Ishikawa (cell line): ENCODE data around the gene MYH13.

ENCODE experiments used
- CEBPB ChIP-seq: IDR thresholded peaks from 2 replicates; pipeline ENCODE4 v1.6.1; 2012
- CREB1 ChIP-seq: IDR thresholded peaks from 2 replicates; pipeline ENCODE4 v1.6.1; 2012; ENCODE audit warnings: low read depth
- EGR1 ChIP-seq: IDR thresholded peaks from 2 replicates; pipeline ENCODE4 v1.6.1; 2012
- EP300 ChIP-seq: IDR thresholded peaks from 2 replicates; pipeline ENCODE4 v1.6.1; 2012; ENCODE audit warnings: borderline replicate concordance
- FOXM1 ChIP-seq: IDR thresholded peaks from 2 replicates; pipeline ENCODE4 v1.6.1; 2012; ENCODE audit warnings: low read depth, borderline replicate concordance
- MAX ChIP-seq: IDR thresholded peaks from 2 replicates; pipeline ENCODE4 v1.6.1; 2012
- NFIC ChIP-seq: IDR thresholded peaks from 2 replicates; pipeline ENCODE4 v1.6.1; 2012
- RAD21 ChIP-seq: IDR thresholded peaks from 2 replicates; pipeline ENCODE4 v1.6.1; 2012; ENCODE audit warnings: low read depth
- TAF1 ChIP-seq: IDR thresholded peaks from 2 replicates; pipeline ENCODE4 v1.6.1; 2012; ENCODE audit warnings: low read depth, mild to moderate bottlenecking
- TCF12 ChIP-seq: IDR thresholded peaks from 2 replicates; pipeline ENCODE4 v1.6.1; 2012; ENCODE audit warnings: low read depth
- TEAD4 ChIP-seq: IDR thresholded peaks from 2 replicates; pipeline ENCODE4 v1.6.1; 2012
- USF1 ChIP-seq: IDR thresholded peaks from 2 replicates; pipeline ENCODE4 v1.6.1; 2012
- YY1 ChIP-seq: IDR thresholded peaks from 2 replicates; pipeline ENCODE4 v1.6.1; 2012; ENCODE audit warnings: low read depth
- ZBTB7A ChIP-seq: IDR thresholded peaks from 2 replicates; pipeline ENCODE4 v1.6.1; 2012; ENCODE audit warnings: low read depth
- TF ChIP-seq, protein P1 (sequence below): IDR thresholded peaks from 2 replicates; pipeline ENCODE4 v1.6.1; 2012; ENCODE audit warnings: low read depth, mild to moderate bottlenecking

Gene MYH13

GRCh38 chr17:10323812-10324610 lies 48.8 kb downstream of the MYH13 start:
- no peak for TF ChIP-seq USF1
- TF ChIP-seq RAD21 = no peak
- no peak for TF ChIP-seq EP300
- no peak for TF ChIP-seq EGR1
- no peak for TF ChIP-seq TAF1
- TF ChIP-seq CEBPB = no peak
- TF ChIP-seq, protein P1, sequence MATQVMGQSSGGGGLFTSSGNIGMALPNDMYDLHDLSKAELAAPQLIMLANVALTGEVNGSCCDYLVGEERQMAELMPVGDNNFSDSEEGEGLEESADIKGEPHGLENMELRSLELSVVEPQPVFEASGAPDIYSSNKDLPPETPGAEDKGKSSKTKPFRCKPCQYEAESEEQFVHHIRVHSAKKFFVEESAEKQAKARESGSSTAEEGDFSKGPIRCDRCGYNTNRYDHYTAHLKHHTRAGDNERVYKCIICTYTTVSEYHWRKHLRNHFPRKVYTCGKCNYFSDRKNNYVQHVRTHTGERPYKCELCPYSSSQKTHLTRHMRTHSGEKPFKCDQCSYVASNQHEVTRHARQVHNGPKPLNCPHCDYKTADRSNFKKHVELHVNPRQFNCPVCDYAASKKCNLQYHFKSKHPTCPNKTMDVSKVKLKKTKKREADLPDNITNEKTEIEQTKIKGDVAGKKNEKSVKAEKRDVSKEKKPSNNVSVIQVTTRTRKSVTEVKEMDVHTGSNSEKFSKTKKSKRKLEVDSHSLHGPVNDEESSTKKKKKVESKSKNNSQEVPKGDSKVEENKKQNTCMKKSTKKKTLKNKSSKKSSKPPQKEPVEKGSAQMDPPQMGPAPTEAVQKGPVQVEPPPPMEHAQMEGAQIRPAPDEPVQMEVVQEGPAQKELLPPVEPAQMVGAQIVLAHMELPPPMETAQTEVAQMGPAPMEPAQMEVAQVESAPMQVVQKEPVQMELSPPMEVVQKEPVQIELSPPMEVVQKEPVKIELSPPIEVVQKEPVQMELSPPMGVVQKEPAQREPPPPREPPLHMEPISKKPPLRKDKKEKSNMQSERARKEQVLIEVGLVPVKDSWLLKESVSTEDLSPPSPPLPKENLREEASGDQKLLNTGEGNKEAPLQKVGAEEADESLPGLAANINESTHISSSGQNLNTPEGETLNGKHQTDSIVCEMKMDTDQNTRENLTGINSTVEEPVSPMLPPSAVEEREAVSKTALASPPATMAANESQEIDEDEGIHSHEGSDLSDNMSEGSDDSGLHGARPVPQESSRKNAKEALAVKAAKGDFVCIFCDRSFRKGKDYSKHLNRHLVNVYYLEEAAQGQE = no peak

- TF ChIP-seq ZBTB7A (no peak), USF1 (no peak), NFIC (no peak), CREB1 (no peak), EGR1 (no peak), TAF1 (no peak), RAD21 (no peak), FOXM1 (no peak), MAX (no peak)
These were observed 54.3 kb downstream of the MYH13 start for GRCh38 chr17:10318535-10318934.

DNA sequence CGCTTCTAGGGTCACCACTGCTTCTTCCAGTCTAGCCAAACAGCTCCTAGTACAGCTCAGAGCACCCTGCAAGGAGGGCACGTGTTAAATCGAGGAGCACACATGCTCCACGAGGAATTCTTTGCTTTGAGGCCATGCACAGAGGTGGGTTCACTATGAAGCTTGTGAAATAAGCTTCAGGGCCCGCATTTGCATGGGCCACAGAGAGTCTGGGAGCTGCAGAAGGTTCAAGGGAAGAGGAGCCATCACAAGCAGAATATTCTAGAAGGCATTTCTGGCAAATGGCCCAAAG lies 55.3 kb downstream of the MYH13 start:
- TF ChIP-seq, protein P1 = no peak
- TF ChIP-seq CEBPB = no peak
- TF ChIP-seq MAX = no peak
- no peak for TF ChIP-seq NFIC
- TF ChIP-seq TEAD4 = no peak
- no peak for TF ChIP-seq FOXM1
- no peak for TF ChIP-seq EGR1
- no peak for TF ChIP-seq YY1
- TF ChIP-seq RAD21 = no peak
- TF ChIP-seq USF1 = no peak
- TF ChIP-seq EP300 = no peak
- TF ChIP-seq CREB1 = no peak
- no peak for TF ChIP-seq ZBTB7A
- TF ChIP-seq TAF1 = no peak
- TF ChIP-seq TCF12 = no peak

GRCh38 chr17:10316801-10317542 lies 55.8 kb downstream of the MYH13 start:
- TF ChIP-seq CREB1 (no peak), NFIC (no peak), FOXM1 (no peak), CEBPB (no peak), TEAD4 (no peak)
- TF ChIP-seq, protein P1 = no peak
